ENCODE data around the gene TGFBR3.

The TGFBR3 gene

GRCh38 chr1:91821126-91821868 lies 64.7 kb downstream of the TGFBR3 start:
- TF ChIP-seq EZH2 (IDR thresholded peaks at IDR 0.05; ENCODE audit: borderline replicate concordance, low read depth, low read length, severe bottlenecking) (no peak), CTCF (IDR thresholded peaks at IDR 0.05; ENCODE audit: borderline replicate concordance, extremely low read depth, low read length, poor library complexity, severe bottlenecking) (no peak)
- no peak overlapping the region for H3K27ac ChIP-seq (ENCODE audit: low read length)
- H3K4me1 ChIP-seq (ENCODE audit: insufficient read depth, low read length): no peaks in the 10 kb centered on the region
- H3K27me3 ChIP-seq (ENCODE audit: insufficient read depth, low read length, poor library complexity): no peaks in the 10 kb centered on the region
- H4K20me1 ChIP-seq (ENCODE audit: insufficient read depth, low read length): no peaks in the 10 kb centered on the region
- H2AFZ ChIP-seq (ENCODE audit: low read depth, low read length): no peak overlapping the region
- H3K9me3 ChIP-seq (ENCODE audit: insufficient read depth, low read length, severe bottlenecking): no peaks in the 10 kb centered on the region
- H3K4me3 ChIP-seq (ENCODE audit: low read depth in 1 of 2, low read length in 2 of 2): no peak overlapping the region
- H3K4me2 ChIP-seq (ENCODE audit: insufficient read depth, low read length): no peak overlapping the region
- no peaks in the 10 kb centered on the region for H3K79me2 ChIP-seq (ENCODE audit: insufficient read depth, low read length)
- no peak overlapping the region for H3K9ac ChIP-seq (ENCODE audit: low read depth, low read length)
- DNase-seq (no peak), ATAC-seq (ENCODE audit: insufficient read depth, low read depth) (no peak)
- H3K36me3 ChIP-seq (ENCODE audit: insufficient read depth, low read length): no peaks in the 10 kb centered on the region

- Histone ChIP-seq H4K20me1 (ENCODE audit: insufficient read depth, low read length) (no peaks in the 10 kb centered on the region), H3K9ac (ENCODE audit: low read depth, low read length) (no peak overlapping the region), H3K27me3 (ENCODE audit: insufficient read depth, low read length, poor library complexity) (no peaks in the 10 kb centered on the region), H3K4me2 (ENCODE audit: insufficient read depth, low read length) (no peak overlapping the region), H3K4me1 (ENCODE audit: insufficient read depth, low read length) (no peaks in the 10 kb centered on the region), H3K79me2 (ENCODE audit: insufficient read depth, low read length) (no peaks in the 10 kb centered on the region), H2AFZ (ENCODE audit: low read depth, low read length) (no peak overlapping the region), H3K9me3 (ENCODE audit: insufficient read depth, low read length, severe bottlenecking) (no peaks in the 10 kb centered on the region), H3K36me3 (ENCODE audit: insufficient read depth, low read length) (no peaks in the 10 kb centered on the region), H3K27ac (ENCODE audit: low read length) (no peak overlapping the region), H3K4me3 (ENCODE audit: low read depth in 1 of 2, low read length in 2 of 2) (no peak overlapping the region)
- no peak for ATAC-seq (ENCODE audit: insufficient read depth, low read depth)
- DNase-seq: no peak
- TF ChIP-seq EZH2 (IDR thresholded peaks at IDR 0.05; ENCODE audit: borderline replicate concordance, low read depth, low read length, severe bottlenecking) (no peak), CTCF (IDR thresholded peaks at IDR 0.05; ENCODE audit: borderline replicate concordance, extremely low read depth, low read length, poor library complexity, severe bottlenecking) (no peak)
Observed at GRCh38 chr1:91819038-91819788, 66.7 kb downstream of the TGFBR3 start.

- no peaks in the 10 kb centered on the region for H3K9me3 ChIP-seq (ENCODE audit: insufficient read depth, low read length, severe bottlenecking)
Observed at GRCh38 chr1:91818713-91818975, 67.3 kb downstream of the TGFBR3 start.

More at GRCh38 chr1:91818713-91818975, 67.3 kb downstream of the TGFBR3 start:
- Histone ChIP-seq H3K27ac (ENCODE audit: low read length) (no peak overlapping the region), H3K79me2 (ENCODE audit: insufficient read depth, low read length) (no peaks in the 10 kb centered on the region), H3K4me3 (ENCODE audit: low read depth in 1 of 2, low read length in 2 of 2) (no peak overlapping the region), H3K27me3 (ENCODE audit: insufficient read depth, low read length, poor library complexity) (peaks cover 3% of the 10 kb centered on the region), H3K9ac (ENCODE audit: low read depth, low read length) (no peak overlapping the region), H3K4me1 (ENCODE audit: insufficient read depth, low read length) (no peaks in the 10 kb centered on the region), H2AFZ (ENCODE audit: low read depth, low read length) (no peak overlapping the region), H3K4me2 (ENCODE audit: insufficient read depth, low read length) (no peak overlapping the region), H4K20me1 (ENCODE audit: insufficient read depth, low read length) (no peaks in the 10 kb centered on the region), H3K36me3 (ENCODE audit: insufficient read depth, low read length) (no peaks in the 10 kb centered on the region)
- ATAC-seq (ENCODE audit: insufficient read depth, low read depth) (no peak), DNase-seq (no peak)
- TF ChIP-seq CTCF (IDR thresholded peaks at IDR 0.05; ENCODE audit: borderline replicate concordance, extremely low read depth, low read length, poor library complexity, severe bottlenecking) (no peak), EZH2 (IDR thresholded peaks at IDR 0.05; ENCODE audit: borderline replicate concordance, low read depth, low read length, severe bottlenecking) (no peak)

Data from DND-41 (cell line).